Measurements from ENCODE around the gene AKIP1. TPM values are rescaled to one million over a fixed set of nuclear protein-coding genes. Genes with fewer than 3 reads are reported as not detected.

AKIP1 gene
- total RNA-seq, 2 experiments from 2014 or later, result 3.2 to 4.1 TPM

- no peaks in the 10 kb centered on the region for H3K36me3 Mint-ChIP-seq (ENCODE audit: low read depth)
- H3K4me1 Mint-ChIP-seq (ENCODE audit: low read depth), result peaks cover 11% of the 10 kb centered on the region
Observed at GRCh38 chr11:8871171-8871775, 39.7 kb upstream of the AKIP1 start.

DNA sequence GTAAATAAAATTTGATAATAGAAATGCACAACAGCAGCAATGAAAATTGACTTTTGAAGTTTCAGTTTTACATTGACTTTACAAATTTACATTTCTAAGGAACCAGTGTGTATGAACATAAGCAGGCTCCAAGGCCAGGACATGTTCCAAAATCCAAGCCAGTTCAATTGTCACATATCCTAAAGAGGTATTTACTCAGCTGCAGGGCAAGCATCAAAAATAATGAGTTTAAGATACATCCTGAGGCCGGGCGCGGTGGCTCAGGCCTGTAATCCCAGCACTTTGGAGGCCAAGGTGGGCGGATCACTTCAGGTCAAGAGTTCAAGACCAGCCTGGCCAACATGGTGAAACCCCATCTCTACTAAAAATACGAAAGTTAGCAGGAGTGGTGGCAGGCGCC, 39.0 kb upstream of the AKIP1 start:
- Mint-ChIP-seq H3K4me3 (no peak overlapping the region), H3K27me3 (peaks cover 55% of the 10 kb centered on the region), H3K27ac (no peak overlapping the region), H3K9me3 (no peaks in the 10 kb centered on the region), H3K36me3 (ENCODE audit: low read depth) (no peaks in the 10 kb centered on the region), H3K4me1 (ENCODE audit: low read depth) (peaks cover 11% of the 10 kb centered on the region)
- peaks cover 7% of the 10 kb centered on the region for H3K4me1 ChIP-seq (ENCODE audit: insufficient read depth, low read length)
- H3K9me3 ChIP-seq (ENCODE audit: control insufficient read depth in 1 of 2, insufficient read depth in 1 of 2, low read length in 2 of 2), result no peaks in the 10 kb centered on the region
- H3K27ac ChIP-seq (ENCODE audit: low read depth in 1 of 2, low read length in 2 of 2), result no peak overlapping the region
- intact Hi-C loops (cut with DNase I, micrococcal nuclease), result no loop called here
- TF ChIP-seq, protein P1, sequence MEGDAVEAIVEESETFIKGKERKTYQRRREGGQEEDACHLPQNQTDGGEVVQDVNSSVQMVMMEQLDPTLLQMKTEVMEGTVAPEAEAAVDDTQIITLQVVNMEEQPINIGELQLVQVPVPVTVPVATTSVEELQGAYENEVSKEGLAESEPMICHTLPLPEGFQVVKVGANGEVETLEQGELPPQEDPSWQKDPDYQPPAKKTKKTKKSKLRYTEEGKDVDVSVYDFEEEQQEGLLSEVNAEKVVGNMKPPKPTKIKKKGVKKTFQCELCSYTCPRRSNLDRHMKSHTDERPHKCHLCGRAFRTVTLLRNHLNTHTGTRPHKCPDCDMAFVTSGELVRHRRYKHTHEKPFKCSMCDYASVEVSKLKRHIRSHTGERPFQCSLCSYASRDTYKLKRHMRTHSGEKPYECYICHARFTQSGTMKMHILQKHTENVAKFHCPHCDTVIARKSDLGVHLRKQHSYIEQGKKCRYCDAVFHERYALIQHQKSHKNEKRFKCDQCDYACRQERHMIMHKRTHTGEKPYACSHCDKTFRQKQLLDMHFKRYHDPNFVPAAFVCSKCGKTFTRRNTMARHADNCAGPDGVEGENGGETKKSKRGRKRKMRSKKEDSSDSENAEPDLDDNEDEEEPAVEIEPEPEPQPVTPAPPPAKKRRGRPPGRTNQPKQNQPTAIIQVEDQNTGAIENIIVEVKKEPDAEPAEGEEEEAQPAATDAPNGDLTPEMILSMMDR (IDR thresholded peaks at IDR 0.05), result no peak
- no peaks in the 10 kb centered on the region for H3K36me3 ChIP-seq (ENCODE audit: insufficient read depth, low read length)
- DNase-seq, result no peak
- no peak for ATAC-seq (ENCODE audit: poor library complexity)
- ChIA-PET POLR2A (no interaction called here), CTCF (no interaction called here)
- peaks cover 26 to 52% of the 10 kb centered on the region in 2 experiments for H3K27me3 ChIP-seq (ENCODE audit: control insufficient read depth in 1 of 2, insufficient read depth in 2 of 2, low read length in 2 of 2)
- H3K4me3 ChIP-seq (ENCODE audit: low read length), result no peak overlapping the region

More at GRCh38 chr11:8871171-8871775, 39.7 kb upstream of the AKIP1 start:
- DNase-seq (no peak), ATAC-seq (ENCODE audit: poor library complexity) (no peak)
- Mint-ChIP-seq H3K9me3 (no peaks in the 10 kb centered on the region), H3K4me3 (no peak overlapping the region), H3K27ac (no peak overlapping the region), H3K27me3 (peaks cover 62% of the 10 kb centered on the region)
- H3K9me3 ChIP-seq (ENCODE audit: control insufficient read depth in 1 of 2, insufficient read depth in 1 of 2, low read length in 2 of 2), result no peaks in the 10 kb centered on the region
- ChIA-PET CTCF (no interaction called here), POLR2A (no interaction called here)
- intact Hi-C loops (cut with DNase I, micrococcal nuclease), result no loop called here
- peaks cover 26 to 54% of the 10 kb centered on the region in 2 experiments for H3K27me3 ChIP-seq (ENCODE audit: control insufficient read depth in 1 of 2, insufficient read depth in 2 of 2, low read length in 2 of 2)
- no peak overlapping the region for H3K4me3 ChIP-seq (ENCODE audit: low read length)
- TF ChIP-seq, protein P1 (IDR thresholded peaks at IDR 0.05), result no peak
- H3K4me1 ChIP-seq (ENCODE audit: insufficient read depth, low read length), result peaks cover 7% of the 10 kb centered on the region
- no peak overlapping the region for H3K27ac ChIP-seq (ENCODE audit: low read depth in 1 of 2, low read length in 2 of 2)
- H3K36me3 ChIP-seq (ENCODE audit: insufficient read depth, low read length), result no peaks in the 10 kb centered on the region

DNA sequence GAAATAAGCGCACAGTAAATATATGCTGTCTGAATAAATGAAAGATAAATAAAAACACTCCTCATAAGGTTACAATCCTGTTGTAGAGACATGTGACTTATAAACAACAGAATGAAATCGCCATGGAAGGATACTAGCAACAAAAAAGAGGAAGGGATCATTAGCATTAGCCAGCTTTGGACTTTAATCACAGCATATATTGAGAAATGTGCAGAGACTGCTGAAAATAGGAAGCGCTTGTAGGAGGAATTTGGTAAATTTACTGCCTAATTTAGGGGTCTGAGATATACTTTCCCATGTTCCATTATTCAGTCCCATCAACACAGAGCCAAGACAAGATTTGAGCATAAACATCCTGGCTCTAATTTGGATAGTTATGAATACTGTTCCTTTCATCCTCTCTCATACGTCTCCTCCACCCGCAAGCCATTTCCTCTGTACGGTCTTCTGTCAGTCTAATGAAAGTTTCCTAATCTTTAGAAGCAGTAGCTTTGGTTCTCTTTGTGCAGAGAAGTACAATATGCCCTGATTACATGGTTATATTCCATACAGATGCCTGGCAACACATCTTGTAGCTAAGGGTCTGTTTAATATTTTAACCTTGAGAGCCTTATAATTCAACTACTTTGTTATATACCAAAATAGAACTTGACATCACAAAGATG, 37.1 kb upstream of the AKIP1 start:
- TF ChIP-seq, protein P1 (IDR thresholded peaks at IDR 0.05), result no peak
- ChIA-PET CTCF (no interaction called here), POLR2A (no interaction called here)
- no peak overlapping the region for H3K4me3 ChIP-seq (ENCODE audit: low read length)
- Mint-ChIP-seq H3K27ac (no peak overlapping the region), H3K4me3 (no peak overlapping the region), H3K9me3 (no peaks in the 10 kb centered on the region), H3K36me3 (ENCODE audit: low read depth) (no peaks in the 10 kb centered on the region), H3K27me3 (peaks cover 45% of the 10 kb centered on the region), H3K4me1 (ENCODE audit: low read depth) (peaks cover 11% of the 10 kb centered on the region)
- H3K27me3 ChIP-seq (ENCODE audit: control insufficient read depth in 1 of 2, insufficient read depth in 2 of 2, low read length in 2 of 2), result peaks cover 21 to 39% of the 10 kb centered on the region in 2 experiments
- ATAC-seq (ENCODE audit: poor library complexity) (no peak), DNase-seq (no peak)
- intact Hi-C loops (cut with DNase I, micrococcal nuclease), result no loop called here
- H3K36me3 ChIP-seq (ENCODE audit: insufficient read depth, low read length), result no peaks in the 10 kb centered on the region
- peaks cover 7% of the 10 kb centered on the region for H3K4me1 ChIP-seq (ENCODE audit: insufficient read depth, low read length)
- no peaks in the 10 kb centered on the region for H3K9me3 ChIP-seq (ENCODE audit: control insufficient read depth in 1 of 2, insufficient read depth in 1 of 2, low read length in 2 of 2)
- H3K27ac ChIP-seq (ENCODE audit: low read depth in 1 of 2, low read length in 2 of 2), result no peak overlapping the region
